Fibroblast of lung (primary cell): Measurements from ENCODE around the gene PPP2R2D.

ENCODE experiments used
- EZH2 ChIP-seq: IDR thresholded peaks from 2 replicates; pipeline ENCODE4 v1.5.1; 2012; ENCODE audit warnings: low read length, control low read depth, mild to moderate bottlenecking; ENCODE audit errors: missing control alignments
- TF ChIP-seq, protein P1 (sequence below), 2 donors: IDR thresholded peaks in 1 of 2; conservative IDR thresholded peaks in 1 of 2; 1 replicate in 1 of 2; 2 replicates in 1 of 2; pipeline ENCODE4 v1.5.1; 2011 to 2012; ENCODE audit warnings: low read length in 2 of 2, control low read depth in 1 of 2, inconsistent platforms in 1 of 2, low read depth in 1 of 2, mild to moderate bottlenecking in 1 of 2

DNA sequence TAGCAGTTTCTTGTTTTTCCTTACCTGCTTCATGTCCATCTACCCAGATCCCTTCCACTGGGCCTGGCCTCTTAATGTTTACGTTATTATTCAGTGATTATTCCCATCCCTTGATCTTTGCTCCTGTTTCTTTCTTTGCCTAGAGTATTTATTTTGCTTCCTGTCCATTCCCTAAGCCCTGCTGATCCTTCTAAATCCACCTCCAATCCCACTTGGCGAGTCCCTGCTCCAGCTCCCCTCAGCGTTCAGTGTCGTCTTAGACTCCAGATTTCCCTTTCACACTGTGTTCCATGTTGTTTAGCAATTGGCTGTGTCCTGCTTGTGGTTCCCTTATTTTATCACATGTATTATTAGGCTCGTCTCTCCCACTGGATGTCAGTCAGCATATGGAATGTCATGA lies 7.3 kb downstream of the PPP2R2D start:
- no peak for TF ChIP-seq EZH2
- TF ChIP-seq, protein P1, sequence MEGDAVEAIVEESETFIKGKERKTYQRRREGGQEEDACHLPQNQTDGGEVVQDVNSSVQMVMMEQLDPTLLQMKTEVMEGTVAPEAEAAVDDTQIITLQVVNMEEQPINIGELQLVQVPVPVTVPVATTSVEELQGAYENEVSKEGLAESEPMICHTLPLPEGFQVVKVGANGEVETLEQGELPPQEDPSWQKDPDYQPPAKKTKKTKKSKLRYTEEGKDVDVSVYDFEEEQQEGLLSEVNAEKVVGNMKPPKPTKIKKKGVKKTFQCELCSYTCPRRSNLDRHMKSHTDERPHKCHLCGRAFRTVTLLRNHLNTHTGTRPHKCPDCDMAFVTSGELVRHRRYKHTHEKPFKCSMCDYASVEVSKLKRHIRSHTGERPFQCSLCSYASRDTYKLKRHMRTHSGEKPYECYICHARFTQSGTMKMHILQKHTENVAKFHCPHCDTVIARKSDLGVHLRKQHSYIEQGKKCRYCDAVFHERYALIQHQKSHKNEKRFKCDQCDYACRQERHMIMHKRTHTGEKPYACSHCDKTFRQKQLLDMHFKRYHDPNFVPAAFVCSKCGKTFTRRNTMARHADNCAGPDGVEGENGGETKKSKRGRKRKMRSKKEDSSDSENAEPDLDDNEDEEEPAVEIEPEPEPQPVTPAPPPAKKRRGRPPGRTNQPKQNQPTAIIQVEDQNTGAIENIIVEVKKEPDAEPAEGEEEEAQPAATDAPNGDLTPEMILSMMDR (conservative IDR thresholded peaks at IDR 0.05 in 1 of 2, IDR thresholded peaks at IDR 0.05 in 1 of 2; ENCODE audit: low read depth in 1 of 2, low read length in 2 of 2), result no peak
